OCI-LY1 (cell line): ENCODE data around the gene TRPV6.

Source experiments
- H2AFZ ChIP-seq: fragments of 200-600 bp; sonication (generic), shearing (Covaris generic); 2 replicates; pipeline ENCODE4 v1.6.0; 2014; ENCODE audit warnings: antibody characterized with exemption, mild to moderate bottlenecking, low read length
- H3F3A ChIP-seq: fragments of 200-600 bp; sonication (generic), shearing (Covaris generic); 2 replicates; pipeline ENCODE4 v1.6.0; 2014; ENCODE audit warnings: mild to moderate bottlenecking, antibody characterized with exemption, low read length, moderate library complexity; ENCODE audit not compliant: insufficient read depth
- H3K27ac ChIP-seq: fragments of 200-600 bp; sonication (generic); 2 replicates; pipeline ENCODE4 v1.5.1; 2014; ENCODE audit warnings: low read length, mixed run types, mild to moderate bottlenecking, low read depth; ENCODE audit not compliant: poor library complexity, severe bottlenecking
- H3K27me3 ChIP-seq: fragments of 200-600 bp; sonication (generic); 2 replicates; pipeline ENCODE4 v1.6.0; 2014; ENCODE audit warnings: antibody characterized with exemption, mild to moderate bottlenecking, low read length, moderate library complexity; ENCODE audit not compliant: insufficient read depth
- H3K36me3 ChIP-seq: fragments of 200-600 bp; sonication (generic); 2 replicates; pipeline ENCODE4 v1.6.1; 2014; ENCODE audit warnings: mild to moderate bottlenecking, antibody characterized with exemption, low read length, moderate library complexity, mixed read lengths; ENCODE audit not compliant: insufficient read depth
- H3K4me1 ChIP-seq: fragments of 200-600 bp; sonication (generic); 2 replicates; pipeline ENCODE4 v1.5.1; 2014; ENCODE audit warnings: mild to moderate bottlenecking, low read length, moderate library complexity; ENCODE audit not compliant: insufficient read depth, severe bottlenecking
- H3K4me2 ChIP-seq: fragments of 200-600 bp; sonication (generic), shearing (Covaris generic); 2 replicates; pipeline ENCODE4 v1.6.1; 2014; ENCODE audit warnings: low read length
- H3K4me3 ChIP-seq: fragments of 200-600 bp; sonication (generic); 2 replicates; pipeline ENCODE4 v1.5.1; 2014; ENCODE audit warnings: low read length, low read depth, mild to moderate bottlenecking, mixed read lengths; ENCODE audit not compliant: poor library complexity, severe bottlenecking
- H3K79me2 ChIP-seq: fragments of 200-600 bp; shearing (Covaris generic); 2 replicates; pipeline ENCODE4 v1.6.1; 2016; ENCODE audit warnings: mixed run types, low read length, mixed read lengths; ENCODE audit not compliant: insufficient read depth
- H3K9ac ChIP-seq: fragments of 200-600 bp; sonication (generic), shearing (Covaris generic); 2 replicates; pipeline ENCODE4 v1.6.1; 2014; ENCODE audit warnings: mild to moderate bottlenecking, low read length, mixed read lengths
- H3K9me2 ChIP-seq: fragments of 200-600 bp; sonication (generic), shearing (Covaris generic); 2 replicates; pipeline ENCODE4 v1.6.1; 2014; ENCODE audit warnings: low read depth, mild to moderate bottlenecking, low read length, mixed read lengths
- H3K9me3 ChIP-seq: fragments of 200-600 bp; shearing (Covaris generic); 2 replicates; pipeline ENCODE4 v1.6.1; 2014; ENCODE audit warnings: low read length, mixed read lengths
- H4K20me1 ChIP-seq: fragments of 200-600 bp; sonication (generic), shearing (Covaris generic); 2 replicates; pipeline ENCODE4 v1.6.0; 2016; ENCODE audit warnings: mild to moderate bottlenecking, low read length; ENCODE audit not compliant: insufficient read depth
- CTCF ChIP-seq: fragments of 200-600 bp; sonication (generic), shearing (Covaris generic); IDR thresholded peaks from 2 replicates; pipeline ENCODE4 v1.5.1; 2017; ENCODE audit warnings: mild to moderate bottlenecking, antibody characterized with exemption, low read length, moderate library complexity, mixed read lengths
- EZH2 ChIP-seq: fragments of 200-600 bp; sonication (generic), shearing (Covaris generic); IDR thresholded peaks from 2 replicates; pipeline ENCODE4 v1.8.0; 2017; ENCODE audit warnings: borderline replicate concordance, mixed run types, mild to moderate bottlenecking, antibody characterized with exemption, low read length, moderate library complexity, mixed read lengths

TRPV6 gene

GRCh38 chr7:142878315-142878714, 7.2 kb downstream of the TRPV6 start:
- TF ChIP-seq CTCF (no peak), EZH2 (no peak)
- H3K9ac ChIP-seq, result no peak overlapping the region
- no peaks in the 10 kb centered on the region; the same call in 1 of the 2 replicates for H3K27me3 ChIP-seq

DNA sequence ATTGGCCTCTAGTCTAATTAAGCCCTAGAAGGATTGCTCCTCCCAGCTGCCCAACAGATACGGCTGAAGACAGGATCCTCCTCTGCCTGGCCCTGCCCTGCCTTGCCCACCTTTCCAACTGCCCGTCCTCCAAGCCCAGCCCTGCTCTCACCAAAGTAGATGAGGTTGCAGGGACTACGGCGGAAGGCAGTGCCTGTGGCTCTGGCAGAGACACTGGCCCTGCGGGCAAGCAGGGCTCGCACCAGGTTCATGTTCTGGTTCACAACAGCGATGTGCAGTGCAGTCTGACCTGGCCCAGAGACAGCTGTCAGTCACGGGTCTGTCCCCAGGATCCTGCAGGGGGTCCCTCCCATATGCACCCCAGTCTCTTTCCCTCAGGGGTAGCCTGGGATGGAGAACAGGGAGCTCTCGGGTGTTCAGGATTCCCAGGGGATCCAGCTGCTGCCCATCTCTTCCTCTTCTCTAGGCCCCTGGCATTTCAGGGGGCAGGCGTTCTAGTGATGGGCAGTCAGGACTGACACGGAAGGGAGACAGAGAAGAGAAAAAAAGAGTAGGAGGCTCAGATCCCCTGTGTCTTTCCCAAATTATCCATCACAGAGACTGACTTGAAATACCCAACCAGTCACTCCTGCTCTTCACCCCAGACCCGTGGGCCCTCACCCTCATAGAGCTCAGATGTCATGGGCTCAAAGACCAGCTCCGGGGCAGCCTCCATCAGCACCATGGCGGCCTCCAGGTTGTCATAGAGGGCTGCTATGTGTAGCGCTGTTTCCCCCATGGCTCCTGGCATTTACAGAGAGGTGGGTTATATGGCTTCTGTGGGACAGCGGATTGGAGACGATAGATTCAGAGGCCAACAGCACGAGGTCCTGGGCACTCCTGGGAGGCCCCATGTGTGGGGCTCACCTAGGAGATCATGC, 8.3 kb downstream of the TRPV6 start:
- Histone ChIP-seq H3K4me2 (no peak overlapping the region), H3K79me2 (no peaks in the 10 kb centered on the region), H3K9ac (no peak overlapping the region), H3K9me2 (no peaks in the 10 kb centered on the region), H3F3A (no peaks in the 10 kb centered on the region), H3K27ac (no peak overlapping the region), H2AFZ (no peak overlapping the region), H3K27me3 (no peaks in the 10 kb centered on the region; the same call in 1 of the 2 replicates), H4K20me1 (no peaks in the 10 kb centered on the region), H3K36me3 (no peaks in the 10 kb centered on the region), H3K9me3 (no peaks in the 10 kb centered on the region), H3K4me1 (no peaks in the 10 kb centered on the region), H3K4me3 (no peak overlapping the region)
- TF ChIP-seq EZH2 (no peak), CTCF (no peak)

More at GRCh38 chr7:142878315-142878714, 7.2 kb downstream of the TRPV6 start:
- no peaks in the 10 kb centered on the region for H3K79me2 ChIP-seq
- H3K9me2 ChIP-seq, result no peaks in the 10 kb centered on the region
- no peaks in the 10 kb centered on the region for H3F3A ChIP-seq
- H3K36me3 ChIP-seq, result no peaks in the 10 kb centered on the region
- no peaks in the 10 kb centered on the region for H3K4me1 ChIP-seq
- H3K4me2 ChIP-seq, result no peak overlapping the region
- H3K4me3 ChIP-seq, result no peak overlapping the region
- no peaks in the 10 kb centered on the region for H4K20me1 ChIP-seq
- H2AFZ ChIP-seq, result no peak overlapping the region
- no peak overlapping the region for H3K27ac ChIP-seq
- H3K9me3 ChIP-seq, result no peaks in the 10 kb centered on the region

GRCh38 chr7:142876236-142876960, 9.1 kb downstream of the TRPV6 start:
- H3K4me1 ChIP-seq, result no peaks in the 10 kb centered on the region
- TF ChIP-seq CTCF (no peak), EZH2 (no peak)
- no peaks in the 10 kb centered on the region; the same call in 1 of the 2 replicates for H3K27me3 ChIP-seq

More at GRCh38 chr7:142876236-142876960, 9.1 kb downstream of the TRPV6 start:
- Histone ChIP-seq H2AFZ (no peak overlapping the region), H3K9ac (no peak overlapping the region), H4K20me1 (no peaks in the 10 kb centered on the region), H3K36me3 (no peaks in the 10 kb centered on the region), H3K79me2 (no peaks in the 10 kb centered on the region), H3K9me3 (no peaks in the 10 kb centered on the region), H3F3A (no peaks in the 10 kb centered on the region), H3K27ac (no peak overlapping the region), H3K4me2 (no peak overlapping the region), H3K4me3 (no peak overlapping the region), H3K9me2 (no peaks in the 10 kb centered on the region)
